ENCODE results near the gene LIMA1. TPM values are rescaled to one million over a fixed set of nuclear protein-coding genes. Genes with fewer than 3 reads are reported as not detected.
A peak's percentile ranks its signal among the peaks of the same experiment; 100 is the strongest.

LIMA1 gene
- total and polyA plus RNA-seq, 2 experiments from 2014 or later, result 8.9 to 12.6 TPM

DNA sequence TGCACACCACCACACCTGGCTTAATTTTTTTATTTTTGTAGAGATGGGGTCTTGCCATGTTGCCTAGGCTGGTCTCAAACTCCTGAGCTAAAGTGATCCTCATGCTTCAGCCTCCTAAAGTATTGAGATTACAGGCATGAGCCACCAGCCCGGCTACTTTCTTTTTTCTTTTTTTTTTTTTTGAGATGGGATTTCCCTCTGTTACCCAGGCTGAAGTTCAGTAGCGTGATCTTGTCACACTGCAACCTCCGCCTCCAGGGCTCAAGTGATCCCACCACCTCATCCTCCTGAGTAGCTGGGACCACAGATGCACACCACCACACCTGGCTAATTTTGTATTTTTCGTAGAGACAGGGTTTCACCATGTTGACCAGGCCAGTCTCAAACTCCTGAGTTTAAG, 51.1 kb downstream of the LIMA1 start:
- Histone ChIP-seq H3K4me1 (ENCODE audit: low read depth) (no peaks in the 10 kb centered on the region), H3K36me3 (no peaks in the 10 kb centered on the region), H3K9me3 (ENCODE audit: low read depth) (no peaks in the 10 kb centered on the region), H3K27ac (no peak overlapping the region), H3K4me3 (no peak overlapping the region), H3K27me3 (no peaks in the 10 kb centered on the region)
- no peak for DNase-seq (ENCODE audit: low read depth in 1 of 2, low spot score in 1 of 2)
- no peak for TF ChIP-seq CTCF (IDR thresholded peaks at IDR 0.05; ENCODE audit: low read depth, low read length)

DNA sequence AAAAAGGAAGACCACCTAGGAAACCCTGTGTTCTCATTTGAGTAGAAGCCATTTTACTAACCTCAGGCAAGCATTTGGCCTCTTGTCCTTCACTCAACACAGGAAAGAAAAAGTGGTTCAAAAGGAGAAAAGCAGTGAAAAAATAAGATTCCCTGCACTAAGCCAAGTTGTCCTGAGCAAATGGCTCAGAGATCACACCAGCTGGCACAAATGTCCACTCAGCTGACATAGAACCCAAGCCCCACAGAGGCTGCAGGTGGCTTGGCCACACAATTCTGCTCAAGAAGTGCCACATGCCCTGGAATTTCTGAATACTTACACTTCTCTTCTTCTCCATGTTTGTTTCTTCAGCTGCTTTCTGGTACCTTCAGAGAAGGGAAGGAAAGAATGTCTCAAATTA, 52.0 kb downstream of the LIMA1 start:
- no peak overlapping the region for H3K27ac ChIP-seq
- no peak for TF ChIP-seq CTCF (IDR thresholded peaks at IDR 0.05; ENCODE audit: low read depth, low read length)
- no peak overlapping the region for H3K4me3 ChIP-seq
- no peaks in the 10 kb centered on the region for H3K27me3 ChIP-seq
- no peaks in the 10 kb centered on the region for H3K9me3 ChIP-seq (ENCODE audit: low read depth)
- DNase-seq (ENCODE audit: low read depth in 1 of 2, low spot score in 1 of 2), result no peak
- no peaks in the 10 kb centered on the region for H3K4me1 ChIP-seq (ENCODE audit: low read depth)
- H3K36me3 ChIP-seq, result no peaks in the 10 kb centered on the region

DNA sequence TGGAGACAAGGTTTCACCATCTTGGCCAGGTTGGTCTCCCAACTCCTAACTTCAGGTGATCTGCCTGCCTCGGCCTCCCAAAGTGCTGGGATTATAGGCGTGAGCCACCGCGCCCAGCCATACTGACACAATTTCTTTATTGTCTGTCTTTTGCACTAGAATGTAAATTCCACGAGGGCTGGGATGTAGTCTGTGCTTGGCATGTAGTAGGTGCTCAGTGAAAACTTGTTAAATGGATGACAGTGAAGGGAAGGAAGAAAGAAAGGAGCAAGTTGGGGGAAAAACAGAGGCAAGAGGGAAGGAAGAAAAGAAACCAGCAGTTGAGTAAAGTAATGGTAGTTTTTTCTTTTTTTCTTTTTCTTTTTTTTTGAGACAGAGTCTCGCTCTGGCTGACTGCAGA, 53.1 kb downstream of the LIMA1 start:
- no peaks in the 10 kb centered on the region for H3K4me1 ChIP-seq (ENCODE audit: low read depth)
- H3K27me3 ChIP-seq, result no peaks in the 10 kb centered on the region
- no peak overlapping the region for H3K27ac ChIP-seq
- no peak for DNase-seq (ENCODE audit: low read depth in 1 of 2, low spot score in 1 of 2)
- H3K4me3 ChIP-seq, result no peak overlapping the region
- no peaks in the 10 kb centered on the region for H3K9me3 ChIP-seq (ENCODE audit: low read depth)
- no peak for TF ChIP-seq CTCF (IDR thresholded peaks at IDR 0.05; ENCODE audit: low read depth, low read length)
- H3K36me3 ChIP-seq, result no peaks in the 10 kb centered on the region

- no peak for TF ChIP-seq CTCF (IDR thresholded peaks at IDR 0.05; ENCODE audit: low read depth, low read length)
- peaks cover 15% of the 10 kb centered on the region for H3K4me1 ChIP-seq (ENCODE audit: low read depth)
- H3K9me3 ChIP-seq (ENCODE audit: low read depth), result no peaks in the 10 kb centered on the region
- peak overlapping the region; percentile 60 for H3K27ac ChIP-seq
- H3K4me3 ChIP-seq, result no peak overlapping the region
- DNase-seq (ENCODE audit: low read depth in 1 of 2, low spot score in 1 of 2), result no peak
- H3K36me3 ChIP-seq, result no peaks in the 10 kb centered on the region
- H3K27me3 ChIP-seq, result no peaks in the 10 kb centered on the region
Measured at GRCh38 chr12:50224026-50224692, 59.2 kb downstream of the LIMA1 start.

DNA sequence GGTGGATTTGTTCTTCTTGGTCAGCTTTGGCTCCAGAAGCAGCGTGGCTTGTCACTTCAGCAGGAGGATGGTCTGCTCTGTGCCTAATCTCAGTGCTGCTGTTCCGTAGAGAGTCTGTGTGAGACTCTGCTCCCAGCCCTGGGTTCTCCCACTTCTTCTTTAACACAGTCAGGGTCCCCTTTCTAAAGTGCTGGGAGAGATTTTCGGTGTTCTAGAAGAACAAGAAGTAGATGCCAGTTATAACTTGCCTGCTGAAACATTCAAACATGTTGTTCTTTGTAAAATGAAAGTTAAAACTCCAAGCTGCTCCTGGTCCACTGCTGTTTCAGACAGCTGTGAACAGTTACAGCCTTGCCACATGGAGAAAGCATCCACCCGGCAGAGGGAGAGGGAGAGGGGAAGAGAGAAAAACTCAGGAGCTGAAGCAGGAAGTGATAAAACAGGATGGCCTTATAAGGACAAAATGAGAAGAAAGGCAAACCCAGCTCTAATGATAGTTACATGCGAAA, 61.0 kb downstream of the LIMA1 start:
- Histone ChIP-seq H3K36me3 (no peaks in the 10 kb centered on the region), H3K27me3 (no peaks in the 10 kb centered on the region), H3K4me1 (ENCODE audit: low read depth) (peaks cover 15% of the 10 kb centered on the region), H3K27ac (peak overlapping the region; percentile 95), H3K9me3 (ENCODE audit: low read depth) (no peaks in the 10 kb centered on the region), H3K4me3 (peak overlapping the region; percentile 27)
- peak; percentile 67 to 95 for DNase-seq (ENCODE audit: low read depth in 1 of 2, low spot score in 1 of 2)
- peak; percentile 55 for TF ChIP-seq CTCF (IDR thresholded peaks at IDR 0.05; ENCODE audit: low read depth, low read length)
